B cell (primary cell): ENCODE measurements around the gene PSG1.
"Not testable (repeated sequence)": the region's sequence is repeated elsewhere in the genome, so short reads cannot be mapped to it uniquely, and the experiment has no call there.

Source experiments
- EZH2 ChIP-seq: IDR thresholded peaks from 2 replicates; pipeline ENCODE4 v1.6.1; 2012; ENCODE audit warnings: borderline replicate concordance, low read depth, mild to moderate bottlenecking, moderate library complexity, low read length; ENCODE audit not compliant: insufficient read depth, poor library complexity, severe bottlenecking
- TF ChIP-seq, protein P1 (sequence below): fragments of 200-600 bp; IDR thresholded peaks from one replicate; pipeline ENCODE4 v1.8.0; 2022; ENCODE audit warnings: antibody characterized with exemption, mild to moderate bottlenecking

DNA sequence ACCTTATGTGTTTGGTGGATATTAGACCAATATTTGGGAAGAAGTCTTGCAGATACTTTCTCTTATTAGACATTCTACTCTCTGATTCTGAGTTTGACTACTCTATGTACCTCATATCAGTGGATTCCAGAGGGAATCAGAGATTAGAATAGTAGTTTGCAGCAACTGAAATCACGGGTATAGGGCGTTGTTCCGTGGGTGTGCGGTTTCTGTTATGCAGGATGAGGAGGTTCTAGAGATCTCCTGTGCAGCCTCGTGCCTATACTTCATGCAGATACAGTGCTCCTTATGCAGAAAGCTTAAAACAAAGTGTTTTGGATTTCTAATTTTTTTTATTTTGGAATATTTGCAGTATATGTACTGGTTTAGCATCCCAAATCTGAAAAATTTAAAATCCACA, 32.2 kb upstream of the PSG1 start:
- TF ChIP-seq, protein P1, sequence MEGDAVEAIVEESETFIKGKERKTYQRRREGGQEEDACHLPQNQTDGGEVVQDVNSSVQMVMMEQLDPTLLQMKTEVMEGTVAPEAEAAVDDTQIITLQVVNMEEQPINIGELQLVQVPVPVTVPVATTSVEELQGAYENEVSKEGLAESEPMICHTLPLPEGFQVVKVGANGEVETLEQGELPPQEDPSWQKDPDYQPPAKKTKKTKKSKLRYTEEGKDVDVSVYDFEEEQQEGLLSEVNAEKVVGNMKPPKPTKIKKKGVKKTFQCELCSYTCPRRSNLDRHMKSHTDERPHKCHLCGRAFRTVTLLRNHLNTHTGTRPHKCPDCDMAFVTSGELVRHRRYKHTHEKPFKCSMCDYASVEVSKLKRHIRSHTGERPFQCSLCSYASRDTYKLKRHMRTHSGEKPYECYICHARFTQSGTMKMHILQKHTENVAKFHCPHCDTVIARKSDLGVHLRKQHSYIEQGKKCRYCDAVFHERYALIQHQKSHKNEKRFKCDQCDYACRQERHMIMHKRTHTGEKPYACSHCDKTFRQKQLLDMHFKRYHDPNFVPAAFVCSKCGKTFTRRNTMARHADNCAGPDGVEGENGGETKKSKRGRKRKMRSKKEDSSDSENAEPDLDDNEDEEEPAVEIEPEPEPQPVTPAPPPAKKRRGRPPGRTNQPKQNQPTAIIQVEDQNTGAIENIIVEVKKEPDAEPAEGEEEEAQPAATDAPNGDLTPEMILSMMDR: not testable (repeated sequence)
- not testable (repeated sequence) for TF ChIP-seq EZH2
